Sigmoid colon (tissue), 7 donors: Measurements from ENCODE around the gene MOB3B. TPM values are rescaled to one million over a fixed set of nuclear protein-coding genes. Genes with fewer than 3 reads are reported as not detected.

Experiments used
- DNase-seq: peaks from one replicate; pipeline ENCODE4 v3.0.0-alpha.2; 2019
- H3K27ac ChIP-seq, 4 donors: fragments of 200-600 bp; sonication (generic); one replicate each; pipeline ENCODE4 v1.5.1; 2016 to 2019; ENCODE audit warnings: mild to moderate bottlenecking in 1 of 4
- H3K27me3 ChIP-seq, 3 donors: fragments of 200-600 bp; sonication (generic); one replicate each; pipeline ENCODE4 v1.5.1; 2019; ENCODE audit warnings: mild to moderate bottlenecking in 1 of 3
- H3K36me3 ChIP-seq, 4 donors: fragments of 200-600 bp; sonication (generic); one replicate each; pipeline ENCODE4 v1.5.1; 2016 to 2019
- H3K4me1 ChIP-seq, 4 donors: fragments of 200-600 bp; sonication (generic); one replicate each; pipeline ENCODE4 v1.5.1; 2017 to 2019
- H3K4me3 ChIP-seq, 4 donors: fragments of 200-600 bp; sonication (generic); one replicate each; pipeline ENCODE4 v1.5.1; 2017 to 2019; ENCODE audit warnings: mild to moderate bottlenecking in 2 of 4, moderate library complexity in 1 of 4
- H3K9me3 ChIP-seq, 4 donors: fragments of 200-600 bp in 3 of 4; sonication (generic) in 3 of 4; one replicate each; pipeline versions ENCODE4 v1.5.1 to v1.6.1; 2013 to 2019
- CTCF ChIP-seq, 4 experiments: fragments of 450-650 bp in 3 of 4; fragments of 200-600 bp in 1 of 4; IDR thresholded peaks; one replicate each; pipeline ENCODE4 v1.5.1; 2016 to 2019; ENCODE audit warnings: antibody characterized with exemption in 4 of 4, mild to moderate bottlenecking in 3 of 4, moderate library complexity in 2 of 4
- EP300 ChIP-seq, 4 donors: sonication (generic); formaldehyde crosslinking; IDR thresholded peaks; one replicate each; pipeline ENCODE4 v1.6.1; 2017; ENCODE audit warnings: antibody characterized with exemption in 4 of 4
- POLR2A ChIP-seq, 2 donors: fragments of 450-650 bp; IDR thresholded peaks; one replicate each; pipeline ENCODE4 v1.6.1; 2016; ENCODE audit warnings: antibody characterized with exemption in 2 of 2, mild to moderate bottlenecking in 2 of 2, moderate library complexity in 2 of 2
- POLR2AphosphoS5 ChIP-seq, 4 donors: sonication (generic); formaldehyde crosslinking; IDR thresholded peaks; one replicate each; pipeline ENCODE4 v1.6.1; 2017; ENCODE audit warnings: antibody characterized with exemption in 4 of 4
- WGBS, 2 donors: extraction: QIAGEN DNeasy Blood & Tissue Kit; methylation state at CpG; one replicate each; pipeline ENCODE4 v1.1.7; 2013; 5-methylcytosine and 5-hydroxymethylcytosine counted together
- intact Hi-C: fragments of 100-400 bp; cut with DNase I; formaldehyde crosslinking; loops from one replicate; pipeline ENCODE4 v1.15.1; 2023
- polyA plus RNA-seq, 3 donors: library from polyadenylated mRNA; stranded (reverse); fragments of 200-250 nt; gene quantifications; one replicate each; pipeline ENCODE4 v1.2.3, GENCODE V29; 2013
- total RNA-seq, 4 donors: library from RNA; depleted of rRNA; stranded (reverse); fragments of >200 nt; gene quantifications; one replicate each; pipeline ENCODE4 v1.1.0, GENCODE V29; 2016
- donor health status: healthy with polysubstance abuse.
- donor health status: Bipolar disorder and iron deficiency.
- donor health status: healthy.

The MOB3B gene
- total and polyA plus RNA-seq, 7 donors: 6.9 to 23.4 (median 16.1) TPM

GRCh38 chr9:27540502-27540901, 10.9 kb upstream of the MOB3B start:
- Histone ChIP-seq H3K9me3 (no peaks in the 10 kb centered on the region), H3K27ac (peak overlapping the region; percentile 74 to 89 (median 86)), H3K4me3 (no peak overlapping the region), H3K27me3 (no peaks in the 10 kb centered on the region), H3K36me3 (peaks cover 0 to 12% (median 0%) of the 10 kb centered on the region in 4 donors), H3K4me1 (peaks cover 0 to 62% (median 47%) of the 10 kb centered on the region in 4 donors)
- DNase-seq: no peak
- intact Hi-C loops: loop anchor here (2.0 to 10.0 kb wide), 3 partner anchors 32 to 506 kb away; partner anchors contain the start of gene C9orf72
- 71 to 90% methylated on average over 1 of the region's 1 CpG for WGBS, 2 donors
- TF ChIP-seq POLR2AphosphoS5 (IDR thresholded peaks at IDR 0.05): no peak
- TF ChIP-seq POLR2A (IDR thresholded peaks at IDR 0.05): no peak
- TF ChIP-seq EP300 (IDR thresholded peaks at IDR 0.05): no peak
- TF ChIP-seq CTCF (IDR thresholded peaks at IDR 0.05): no peak

GRCh38 chr9:27539479-27540441, 10.1 kb upstream of the MOB3B start:
- peak; percentile 88 to 94 (median 92) for TF ChIP-seq POLR2AphosphoS5 (IDR thresholded peaks at IDR 0.05)
- no peak for TF ChIP-seq CTCF (IDR thresholded peaks at IDR 0.05)
- TF ChIP-seq EP300 (IDR thresholded peaks at IDR 0.05): peak; percentile 95 to 99 (median 96)
- no peak overlapping the region for H3K4me3 ChIP-seq
- H3K4me1 ChIP-seq: peaks cover 0 to 66% (median 51%) of the 10 kb centered on the region in 4 donors
- peaks cover 0 to 8% (median 0%) of the 10 kb centered on the region in 4 donors for H3K36me3 ChIP-seq
- H3K27ac ChIP-seq: peak overlapping the region; percentile 74 to 89 (median 86)
- intact Hi-C loops: loop anchor here (2.0 to 10.0 kb wide), 4 partner anchors 33 to 585 kb away; partner anchors contain the start of genes C9orf72 and IFT74
- peak; percentile 83 for DNase-seq
- 64 to 77% methylated on average over 5 of the region's 5 CpGs for WGBS, 2 donors
- H3K27me3 ChIP-seq: no peaks in the 10 kb centered on the region
- H3K9me3 ChIP-seq: no peaks in the 10 kb centered on the region

GRCh38 chr9:27538647-27539046, 9.0 kb upstream of the MOB3B start:
- Histone ChIP-seq H3K36me3 (no peaks in the 10 kb centered on the region), H3K9me3 (no peaks in the 10 kb centered on the region), H3K4me3 (no peak overlapping the region), H3K4me1 (peaks cover 0 to 76% (median 62%) of the 10 kb centered on the region in 4 donors), H3K27me3 (no peaks in the 10 kb centered on the region), H3K27ac (peak overlapping the region; percentile 74 to 89 (median 86))
- intact Hi-C loops: loop anchor here (10.0 kb wide), 1 partner anchor 584 kb away; the partner anchor contains the start of gene IFT74
- 23 to 71% methylated on average over 3 of the region's 3 CpGs for WGBS, 2 donors
- no peak for DNase-seq
- no peak for TF ChIP-seq POLR2AphosphoS5 (IDR thresholded peaks at IDR 0.05)
- no peak for TF ChIP-seq POLR2A (IDR thresholded peaks at IDR 0.05)
- TF ChIP-seq CTCF (IDR thresholded peaks at IDR 0.05): no peak
- no peak for TF ChIP-seq EP300 (IDR thresholded peaks at IDR 0.05)

GRCh38 chr9:27537756-27538155, 8.1 kb upstream of the MOB3B start:
- H3K27me3 ChIP-seq: no peaks in the 10 kb centered on the region
- DNase-seq: no peak
- H3K4me1 ChIP-seq: peaks cover 0 to 80% (median 69%) of the 10 kb centered on the region in 4 donors
- intact Hi-C loops: loop anchor here (10.0 kb wide), 1 partner anchor 583 kb away; the partner anchor contains the start of gene IFT74
- no peak overlapping the region for H3K4me3 ChIP-seq
- no peaks in the 10 kb centered on the region for H3K9me3 ChIP-seq
- H3K27ac ChIP-seq: peak overlapping the region in 2 of 4 donors; percentile 84 to 89
- 91 to 95% methylated on average over 1 of the region's 1 CpG for WGBS, 2 donors
- no peak for TF ChIP-seq CTCF (IDR thresholded peaks at IDR 0.05)
- H3K36me3 ChIP-seq: no peaks in the 10 kb centered on the region
